Measurements from ENCODE around the gene MEX3D. TPM values are rescaled to one million over a fixed set of nuclear protein-coding genes. Genes with fewer than 3 reads are reported as not detected.
"Not testable (repeated sequence)": the region's sequence is repeated elsewhere in the genome, so short reads cannot be mapped to it uniquely, and the experiment has no call there.

MEX3D gene
- total RNA-seq, 4 donors from 2014 or later = 18.8 to 47.8 (median 28.7) TPM

- no peak for ATAC-seq
- 5 to 10% methylated on average over 2 to 4 of the region's 15 CpGs for WGBS, 2 donors (ENCODE audit: low coverage in 1 of 2)
- no peaks in the 10 kb centered on the region for H3K9me3 ChIP-seq
Measured at GRCh38 chr19:1538978-1539377, 29.1 kb downstream of the MEX3D start.

GRCh38 chr19:1535699-1536098, 32.4 kb downstream of the MEX3D start:
- H3K4me3 ChIP-seq, H3K27ac ChIP-seq, H3K9me3 ChIP-seq, ATAC-seq, H3K36me3 ChIP-seq: not testable (repeated sequence)
- Histone ChIP-seq H3K4me1 (peaks cover 0 to 21% (median 0%) of the 10 kb centered on the region in 3 donors), H3K27me3 (peaks cover 59% of the 10 kb centered on the region)
- 91 to 92% methylated on average over 4 of the region's 7 CpGs for WGBS, 2 donors (ENCODE audit: low coverage in 1 of 2)

More at GRCh38 chr19:1538978-1539377, 29.1 kb downstream of the MEX3D start:
- Histone ChIP-seq H3K4me1 (peaks cover 0 to 23% (median 0%) of the 10 kb centered on the region in 3 donors), H3K27ac (no peak overlapping the region), H3K27me3 (peaks cover 35% of the 10 kb centered on the region), H3K36me3 (no peaks in the 10 kb centered on the region), H3K4me3 (no peak overlapping the region)
- TF ChIP-seq EP300 (IDR thresholded peaks at IDR 0.05) (no peak), POLR2AphosphoS5 (IDR thresholded peaks at IDR 0.05) (no peak), POLR2A (IDR thresholded peaks at IDR 0.05) (no peak)
- TF ChIP-seq, protein P1, sequence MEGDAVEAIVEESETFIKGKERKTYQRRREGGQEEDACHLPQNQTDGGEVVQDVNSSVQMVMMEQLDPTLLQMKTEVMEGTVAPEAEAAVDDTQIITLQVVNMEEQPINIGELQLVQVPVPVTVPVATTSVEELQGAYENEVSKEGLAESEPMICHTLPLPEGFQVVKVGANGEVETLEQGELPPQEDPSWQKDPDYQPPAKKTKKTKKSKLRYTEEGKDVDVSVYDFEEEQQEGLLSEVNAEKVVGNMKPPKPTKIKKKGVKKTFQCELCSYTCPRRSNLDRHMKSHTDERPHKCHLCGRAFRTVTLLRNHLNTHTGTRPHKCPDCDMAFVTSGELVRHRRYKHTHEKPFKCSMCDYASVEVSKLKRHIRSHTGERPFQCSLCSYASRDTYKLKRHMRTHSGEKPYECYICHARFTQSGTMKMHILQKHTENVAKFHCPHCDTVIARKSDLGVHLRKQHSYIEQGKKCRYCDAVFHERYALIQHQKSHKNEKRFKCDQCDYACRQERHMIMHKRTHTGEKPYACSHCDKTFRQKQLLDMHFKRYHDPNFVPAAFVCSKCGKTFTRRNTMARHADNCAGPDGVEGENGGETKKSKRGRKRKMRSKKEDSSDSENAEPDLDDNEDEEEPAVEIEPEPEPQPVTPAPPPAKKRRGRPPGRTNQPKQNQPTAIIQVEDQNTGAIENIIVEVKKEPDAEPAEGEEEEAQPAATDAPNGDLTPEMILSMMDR (IDR thresholded peaks at IDR 0.05) = no peak

GRCh38 chr19:1534972-1535371, 33.2 kb downstream of the MEX3D start:
- Histone ChIP-seq H3K27me3 (peaks cover 66% of the 10 kb centered on the region), H3K27ac (no peak overlapping the region), H3K4me1 (peaks cover 0 to 13% (median 0%) of the 10 kb centered on the region in 3 donors), H3K36me3 (no peaks in the 10 kb centered on the region), H3K4me3 (no peak overlapping the region), H3K9me3 (no peaks in the 10 kb centered on the region)
- TF ChIP-seq, protein P1 (IDR thresholded peaks at IDR 0.05) = no peak
- TF ChIP-seq POLR2A (IDR thresholded peaks at IDR 0.05) (no peak), EP300 (IDR thresholded peaks at IDR 0.05) (no peak), POLR2AphosphoS5 (IDR thresholded peaks at IDR 0.05) (no peak)
- WGBS, 2 donors (ENCODE audit: low coverage in 1 of 2) = 80% methylated on average over 1 of the region's 14 CpGs; no CpG with 5 or more reads in 1 of the 2 donors
- no peak for ATAC-seq

DNA sequence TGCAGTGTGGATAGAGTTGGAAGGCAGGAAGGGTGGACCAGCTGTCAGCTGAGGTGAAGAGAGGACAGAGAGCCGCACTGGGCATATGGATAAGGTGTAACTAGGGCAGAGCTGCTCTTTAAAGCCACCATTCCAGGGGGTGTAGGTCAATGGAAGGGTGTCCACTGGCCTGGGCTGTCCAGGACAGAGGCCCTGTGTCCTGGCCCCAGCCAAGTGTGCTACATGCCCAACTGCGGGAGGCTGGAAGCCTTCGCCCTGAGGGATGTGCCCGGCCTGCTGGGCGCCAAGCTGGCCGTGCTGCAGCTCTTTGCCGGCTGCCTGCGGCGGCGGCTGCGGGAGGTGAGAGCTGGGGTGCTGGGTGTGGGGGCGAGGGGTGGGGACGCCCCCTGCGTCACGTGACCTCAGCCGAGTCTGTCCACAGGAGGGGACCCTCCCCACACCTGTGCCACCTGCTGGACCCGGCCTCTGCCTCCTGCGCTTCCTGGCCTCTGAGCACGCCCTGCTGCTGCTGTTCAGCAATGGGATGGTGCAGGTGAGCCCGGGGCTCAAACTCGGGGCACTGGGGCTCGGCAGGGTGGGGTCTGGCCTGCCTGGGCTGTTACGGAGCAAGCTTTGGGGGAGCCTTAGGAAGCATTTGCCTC, 34.5 kb downstream of the MEX3D start:
- Histone ChIP-seq H3K4me1 (peaks cover 0 to 4% (median 0%) of the 10 kb centered on the region in 3 donors), H3K4me3 (no peak overlapping the region), H3K36me3 (no peaks in the 10 kb centered on the region), H3K27ac (no peak overlapping the region), H3K9me3 (no peaks in the 10 kb centered on the region), H3K27me3 (peaks cover 79% of the 10 kb centered on the region)
- no peak for ATAC-seq
- no CpG with 5 or more reads among the region's 23 CpGs for WGBS, 2 donors (ENCODE audit: low coverage in 1 of 2)
- TF ChIP-seq, protein P1 (IDR thresholded peaks at IDR 0.05) = no peak
- TF ChIP-seq POLR2A (IDR thresholded peaks at IDR 0.05) = no peak
- TF ChIP-seq POLR2AphosphoS5 (IDR thresholded peaks at IDR 0.05) = no peak
- TF ChIP-seq EP300 (IDR thresholded peaks at IDR 0.05) = no peak

DNA sequence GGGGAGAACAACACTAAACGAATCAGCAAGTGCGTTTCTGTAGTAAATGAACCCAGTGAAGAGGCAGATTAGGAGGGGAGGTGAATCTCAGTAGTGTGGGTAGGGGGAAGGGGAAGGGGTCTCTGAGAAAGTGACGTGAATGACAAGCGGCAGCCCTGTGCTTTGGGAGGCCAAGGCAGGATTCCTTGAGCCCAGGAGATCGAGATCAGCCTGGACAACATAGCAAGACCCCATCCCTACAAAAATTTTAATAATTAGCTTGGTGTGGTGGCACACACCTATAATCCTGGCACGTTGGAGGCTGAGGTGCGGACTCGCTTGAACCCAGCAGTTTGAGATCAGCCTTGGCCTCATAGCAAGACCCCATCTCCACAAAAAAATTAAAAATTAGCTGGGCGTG, 36.1 kb downstream of the MEX3D start:
- no peaks in the 10 kb centered on the region for H3K4me1 ChIP-seq
- H3K9me3 ChIP-seq = no peaks in the 10 kb centered on the region
- TF ChIP-seq, protein P1 (IDR thresholded peaks at IDR 0.05) = no peak
- no peak for TF ChIP-seq POLR2A (IDR thresholded peaks at IDR 0.05)
- no peak for TF ChIP-seq POLR2AphosphoS5 (IDR thresholded peaks at IDR 0.05)
- no peak for TF ChIP-seq EP300 (IDR thresholded peaks at IDR 0.05)
- no peak overlapping the region for H3K4me3 ChIP-seq
- no peak overlapping the region for H3K27ac ChIP-seq
- H3K27me3 ChIP-seq = peaks cover 81% of the 10 kb centered on the region
- ATAC-seq = no peak
- 83 to 84% methylated on average over 5 to 7 of the region's 9 CpGs for WGBS, 2 donors (ENCODE audit: low coverage in 1 of 2)
- H3K36me3 ChIP-seq = no peaks in the 10 kb centered on the region

All from gastroesophageal sphincter (tissue), 4 donors.